GM19238 (cell line): ENCODE data around the gene MANF.
A peak's percentile ranks its signal among the peaks of the same experiment; 100 is the strongest.

ENCODE experiments used
- DNase-seq: peaks from one replicate; pipeline ENCODE4 v3.0.0; 2011; ENCODE audit warnings: low spot score; ENCODE audit not compliant: insufficient read length

Gene MANF

GRCh38 chr3:51390246-51391074, 5.4 kb downstream of the MANF start:
- DNase-seq = no peak

- DNase-seq = peak; percentile 97
Observed at GRCh38 chr3:51391075-51391565, 6.0 kb downstream of the MANF start, which contains the start of gene RBM15B. TSS of gene RBM15B (plus strand) at chr3:51391285. CDS start at chr3:51391400, 115 bp downstream.

- peak; percentile 39 for DNase-seq
Observed at GRCh38 chr3:51391566-51392354, 6.7 kb downstream of the MANF start.

GRCh38 chr3:51392355-51393133, 7.5 kb downstream of the MANF start:
- no peak for DNase-seq

- DNase-seq = no peak
Observed at GRCh38 chr3:51393134-51393495, 8.0 kb downstream of the MANF start.

- DNase-seq = no peak
Observed at GRCh38 chr3:51393564-51393963, 8.5 kb downstream of the MANF start.

- DNase-seq = no peak
Observed at GRCh38 chr3:51394541-51394940, 9.4 kb downstream of the MANF start.

GRCh38 chr3:51395493-51396213, 10.6 kb downstream of the MANF start:
- DNase-seq = no peak

GRCh38 chr3:51396401-51396800, 11.3 kb downstream of the MANF start:
- no peak for DNase-seq

GRCh38 chr3:51397392-51397791, 12.3 kb downstream of the MANF start:
- DNase-seq = no peak

GRCh38 chr3:51398595-51399310, 13.7 kb downstream of the MANF start:
- no peak for DNase-seq

GRCh38 chr3:51400166-51400565, 15.1 kb downstream of the MANF start:
- no peak for DNase-seq

GRCh38 chr3:51401735-51402134, 16.6 kb downstream of the MANF start:
- no peak for DNase-seq

- DNase-seq = no peak
Observed at GRCh38 chr3:51403675-51404074, 18.6 kb downstream of the MANF start.

GRCh38 chr3:51408021-51408420, 22.9 kb downstream of the MANF start:
- DNase-seq = no peak

GRCh38 chr3:51408813-51409212, 23.7 kb downstream of the MANF start:
- DNase-seq = no peak

- DNase-seq = no peak
Observed at GRCh38 chr3:51422211-51422610, 37.1 kb downstream of the MANF start.

GRCh38 chr3:51426921-51427320, 41.8 kb downstream of the MANF start:
- no peak for DNase-seq

GRCh38 chr3:51429138-51429537, 44.0 kb downstream of the MANF start:
- no peak for DNase-seq

- no peak for DNase-seq
Observed at GRCh38 chr3:51434110-51434509, 49.0 kb downstream of the MANF start.
